CD14-positive monocyte (primary cell): ENCODE data around the gene ALOX5. TPM values are rescaled to one million over a fixed set of nuclear protein-coding genes. Genes with fewer than 3 reads are reported as not detected.
A peak's percentile ranks its signal among the peaks of the same experiment; 100 is the strongest.

ENCODE experiments used
- DNase-seq, 3 donors: peaks; one replicate each; pipeline ENCODE4 v3.0.0-alpha.2; 2011 to 2022
- H2AFZ ChIP-seq: 2 replicates; pipeline ENCODE4 v1.6.0; 2012; ENCODE audit warnings: mild to moderate bottlenecking, low read depth, low read length, inconsistent platforms; ENCODE audit not compliant: insufficient read depth, poor library complexity, severe bottlenecking
- H3K27ac ChIP-seq, 2 donors: 1 replicate in 1 of 2; 2 replicates in 1 of 2; pipeline ENCODE4 v1.5.1; 2012 to 2013; ENCODE audit warnings: low read length in 2 of 2, control low read depth in 1 of 2, inconsistent platforms in 1 of 2, low read depth in 1 of 2, mild to moderate bottlenecking in 1 of 2
- H3K27me3 ChIP-seq, 2 donors: one replicate each; pipeline versions ENCODE4 v1.6.0 to v1.6.1; 2011 to 2013; ENCODE audit warnings: low read length in 2 of 2; ENCODE audit not compliant: control insufficient read depth in 2 of 2, insufficient read depth in 2 of 2
- H3K36me3 ChIP-seq, 2 donors: replicated peaks in 1 of 2; 1 replicate in 1 of 2; 2 replicates in 1 of 2; pipeline versions ENCODE4 v1.5.1 to v1.6.1; 2012 to 2013; ENCODE audit warnings: low read length in 2 of 2, control low read depth in 1 of 2, inconsistent platforms in 1 of 2, mild to moderate bottlenecking in 1 of 2; ENCODE audit not compliant: insufficient read depth in 2 of 2, control insufficient read depth in 1 of 2
- H3K4me1 ChIP-seq, 2 donors: 1 replicate in 1 of 2; 2 replicates in 1 of 2; pipeline versions ENCODE4 v1.5.1 to v1.6.1; 2012 to 2013; ENCODE audit warnings: low read length in 2 of 2, control low read depth in 1 of 2, inconsistent platforms in 1 of 2, mild to moderate bottlenecking in 1 of 2, moderate library complexity in 1 of 2; ENCODE audit not compliant: insufficient read depth in 2 of 2, control insufficient read depth in 1 of 2
- H3K4me2 ChIP-seq: replicated peaks from 2 replicates; pipeline ENCODE3; 2012; ENCODE audit warnings: low read length, moderate library complexity, mild to moderate bottlenecking; ENCODE audit not compliant: poor library complexity, severe bottlenecking; ENCODE audit errors: extremely low read depth
- H3K4me3 ChIP-seq, 3 experiments: fragments of 200-600 bp in 1 of 3; sonication (generic) in 1 of 3; replicated peaks in 1 of 3; 1 replicate in 2 of 3; 2 replicates in 1 of 3; pipeline ENCODE4 v1.5.1; 2011 to 2013; ENCODE audit warnings: low read length in 3 of 3, mild to moderate bottlenecking in 3 of 3, control low read depth in 2 of 3, low read depth in 2 of 3, inconsistent platforms in 1 of 3, moderate library complexity in 1 of 3
- H3K79me2 ChIP-seq: 2 replicates; pipeline ENCODE4 v1.6.0; 2012; ENCODE audit warnings: mild to moderate bottlenecking, control low read depth, inconsistent platforms, low read length, moderate library complexity; ENCODE audit not compliant: insufficient read depth
- H3K9ac ChIP-seq: 2 replicates; pipeline ENCODE4 v1.6.0; 2017; ENCODE audit warnings: low read length, mild to moderate bottlenecking; ENCODE audit not compliant: insufficient read depth, poor library complexity, severe bottlenecking
- H3K9me3 ChIP-seq, 2 donors: replicated peaks in 1 of 2; 1 replicate in 1 of 2; 2 replicates in 1 of 2; pipeline versions ENCODE4 v1.5.1 to v1.6.1; 2012 to 2013; ENCODE audit warnings: low read length in 2 of 2, control low read depth in 1 of 2; ENCODE audit not compliant: control insufficient read depth in 1 of 2, insufficient read depth in 1 of 2
- H4K20me1 ChIP-seq: 2 replicates; pipeline ENCODE4 v1.6.0; 2012; ENCODE audit warnings: mild to moderate bottlenecking, low read length, control low read depth, moderate library complexity; ENCODE audit not compliant: insufficient read depth
- H3K27ac Mint-ChIP-seq, 7 donors: one replicate each; pipeline ENCODE4 v1.8.0; 2020; ENCODE audit warnings: mild to moderate bottlenecking in 7 of 7, mixed read lengths in 7 of 7, moderate library complexity in 6 of 7, inconsistent platforms in 2 of 7
- H3K27me3 Mint-ChIP-seq, 3 donors: one replicate each; pipeline ENCODE4 v1.8.0; 2021 to 2022; ENCODE audit warnings: low read depth in 3 of 3, mild to moderate bottlenecking in 3 of 3, mixed read lengths in 3 of 3, moderate library complexity in 3 of 3, inconsistent platforms in 1 of 3
- H3K36me3 Mint-ChIP-seq, 2 donors: one replicate each; pipeline ENCODE4 v1.8.0; 2020; ENCODE audit warnings: mixed read lengths in 2 of 2, inconsistent platforms in 1 of 2, mild to moderate bottlenecking in 1 of 2
- H3K4me1 Mint-ChIP-seq: one replicate; pipeline ENCODE4 v1.8.0; 2020; ENCODE audit warnings: mild to moderate bottlenecking, mixed read lengths
- H3K4me3 Mint-ChIP-seq, 2 donors: one replicate each; pipeline ENCODE4 v1.8.0; 2020; ENCODE audit warnings: mild to moderate bottlenecking in 2 of 2, mixed read lengths in 2 of 2, moderate library complexity in 1 of 2
- H3K9me3 Mint-ChIP-seq, 7 donors: one replicate each; pipeline ENCODE4 v1.8.0; 2020 to 2022; ENCODE audit warnings: mixed read lengths in 7 of 7, mild to moderate bottlenecking in 6 of 7, moderate library complexity in 6 of 7, inconsistent platforms in 2 of 7
- WGBS: methylation state at CpG from one replicate; pipeline ENCODE4 v1.1.5; 2013; ENCODE audit warnings: missing lambda C conversion rate; ENCODE audit not compliant: insufficient coverage; 5-methylcytosine and 5-hydroxymethylcytosine counted together
- intact Hi-C, 2 donors: fragments of 100-400 bp; cut with micrococcal nuclease; formaldehyde crosslinking; loops; one replicate each; pipeline versions ENCODE4 v1.15.0 to v1.15.1; 2023
- polyA plus RNA-seq, 3 donors: library from polyadenylated mRNA; depleted of rRNA in 1 of 3; unstranded in 2 of 3; stranded (reverse) in 1 of 3; fragments of 300-500 nt in 2 of 3; fragments of >200 nt in 1 of 3; fragmentation: Illumina TruSeq in 2 of 3; gene quantifications; 1 replicate in 2 of 3; 2 replicates in 1 of 3; pipeline ENCODE4 v1.2.3, GENCODE V29; 2012 to 2021
- TF ChIP-seq, protein P1 (sequence below): fragments of 200-600 bp; IDR thresholded peaks from one replicate; pipeline ENCODE4 v1.8.0; 2022; ENCODE audit warnings: antibody characterized with exemption, mild to moderate bottlenecking

ALOX5 gene
- polyA plus RNA-seq, 3 donors: 223 to 918 (median 272) TPM

DNA sequence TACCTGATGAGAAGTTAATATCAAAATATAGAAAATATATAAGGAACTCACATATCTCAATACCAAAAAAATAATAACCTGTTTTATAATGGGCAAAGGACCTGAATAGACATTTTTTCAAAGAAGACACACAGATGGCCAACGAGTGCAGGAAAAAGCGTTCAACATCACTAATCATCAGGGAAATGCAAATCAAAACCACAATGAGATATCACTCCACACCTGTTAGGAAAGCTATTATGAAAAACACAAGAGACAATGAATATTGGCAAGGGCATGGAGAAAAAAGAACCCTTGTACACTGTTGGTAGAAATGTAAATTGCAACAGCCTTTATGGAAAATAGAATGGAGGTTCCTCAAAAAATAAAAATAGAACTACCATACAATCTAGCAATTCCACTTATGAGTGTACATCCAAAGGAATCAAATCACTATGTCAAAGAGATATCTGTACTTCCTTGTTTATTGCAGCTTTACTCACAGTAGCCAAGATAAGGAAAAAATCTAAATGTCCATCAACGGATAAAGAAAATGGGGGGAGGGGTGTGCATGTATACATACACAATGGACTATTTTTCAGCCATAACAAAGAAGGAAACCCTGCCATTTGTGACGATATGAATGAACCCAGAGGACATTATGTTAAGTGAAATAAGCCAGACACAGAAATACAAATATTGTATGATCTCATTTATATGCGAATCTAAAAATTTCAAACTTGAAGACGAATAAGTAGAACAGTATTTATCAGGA is 3.6 kb upstream of the ALOX5 start:
- peaks cover 15 to 17% of the 10 kb centered on the region in 2 donors for H3K27me3 ChIP-seq
- Mint-ChIP-seq H3K27ac (no peak overlapping the region), H3K4me3 (peak overlapping the region in 1 of 2 donors; percentile 37), H3K36me3 (peaks cover under 1 to 4% of the 10 kb centered on the region in 2 donors), H3K27me3 (peaks cover 20 to 23% (median 21%) of the 10 kb centered on the region in 3 donors), H3K4me1 (peaks cover 31% of the 10 kb centered on the region), H3K9me3 (peaks cover 0 to 5% (median 1%) of the 10 kb centered on the region in 7 donors)
- no peak overlapping the region for H3K27ac ChIP-seq
- no peak overlapping the region for H3K9ac ChIP-seq
- H3K4me1 ChIP-seq: peaks cover 24 to 31% of the 10 kb centered on the region in 2 donors
- no peaks in the 10 kb centered on the region for H3K36me3 ChIP-seq
- H3K79me2 ChIP-seq: peaks cover 13% of the 10 kb centered on the region
- no peak overlapping the region for H2AFZ ChIP-seq
- peaks cover 8% of the 10 kb centered on the region for H4K20me1 ChIP-seq
- no CpG with 5 or more reads among the region's 6 CpGs for WGBS
- TF ChIP-seq, protein P1, sequence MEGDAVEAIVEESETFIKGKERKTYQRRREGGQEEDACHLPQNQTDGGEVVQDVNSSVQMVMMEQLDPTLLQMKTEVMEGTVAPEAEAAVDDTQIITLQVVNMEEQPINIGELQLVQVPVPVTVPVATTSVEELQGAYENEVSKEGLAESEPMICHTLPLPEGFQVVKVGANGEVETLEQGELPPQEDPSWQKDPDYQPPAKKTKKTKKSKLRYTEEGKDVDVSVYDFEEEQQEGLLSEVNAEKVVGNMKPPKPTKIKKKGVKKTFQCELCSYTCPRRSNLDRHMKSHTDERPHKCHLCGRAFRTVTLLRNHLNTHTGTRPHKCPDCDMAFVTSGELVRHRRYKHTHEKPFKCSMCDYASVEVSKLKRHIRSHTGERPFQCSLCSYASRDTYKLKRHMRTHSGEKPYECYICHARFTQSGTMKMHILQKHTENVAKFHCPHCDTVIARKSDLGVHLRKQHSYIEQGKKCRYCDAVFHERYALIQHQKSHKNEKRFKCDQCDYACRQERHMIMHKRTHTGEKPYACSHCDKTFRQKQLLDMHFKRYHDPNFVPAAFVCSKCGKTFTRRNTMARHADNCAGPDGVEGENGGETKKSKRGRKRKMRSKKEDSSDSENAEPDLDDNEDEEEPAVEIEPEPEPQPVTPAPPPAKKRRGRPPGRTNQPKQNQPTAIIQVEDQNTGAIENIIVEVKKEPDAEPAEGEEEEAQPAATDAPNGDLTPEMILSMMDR: no peak
- intact Hi-C loops: loop anchor here (5.0 to 10.0 kb wide), 4 partner anchors 37 to 406 kb away; no protein-coding TSS in a partner anchor
- no peak overlapping the region for H3K4me2 ChIP-seq
- no peak overlapping the region for H3K4me3 ChIP-seq
- no peaks in the 10 kb centered on the region for H3K9me3 ChIP-seq
- no peak for DNase-seq

DNA sequence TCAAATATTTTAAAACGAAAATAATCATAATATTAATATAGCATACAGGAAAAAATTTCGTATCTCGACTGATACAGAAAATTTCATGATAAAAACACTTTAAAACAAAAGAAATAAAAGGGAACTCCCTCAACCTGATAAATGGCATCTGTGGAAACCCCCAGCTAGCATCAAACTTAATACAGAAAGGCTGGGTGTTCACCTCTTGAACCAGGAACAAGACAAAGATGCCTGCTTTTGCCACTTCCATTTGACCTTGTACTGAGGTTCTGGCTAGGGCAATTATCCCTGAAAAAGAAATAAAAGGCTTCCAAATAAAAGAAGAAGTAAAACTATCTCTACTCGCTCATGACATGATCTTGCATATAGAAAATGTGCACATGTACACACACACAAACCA is 2.5 kb upstream of the ALOX5 start:
- no peak overlapping the region for H2AFZ ChIP-seq
- peaks cover 20% of the 10 kb centered on the region for H3K79me2 ChIP-seq
- no peaks in the 10 kb centered on the region for H3K36me3 ChIP-seq
- no peak overlapping the region for H3K4me3 ChIP-seq
- H3K27me3 ChIP-seq: peaks cover 15 to 17% of the 10 kb centered on the region in 2 donors
- Mint-ChIP-seq H3K4me1 (peaks cover 40% of the 10 kb centered on the region), H3K36me3 (peaks cover 5 to 8% of the 10 kb centered on the region in 2 donors), H3K27ac (no peak overlapping the region), H3K4me3 (no peak overlapping the region), H3K27me3 (peaks cover 20 to 23% (median 21%) of the 10 kb centered on the region in 3 donors), H3K9me3 (peaks cover 0 to 5% (median 1%) of the 10 kb centered on the region in 7 donors)
- no CpG with 5 or more reads among the region's 4 CpGs for WGBS
- no peak overlapping the region for H3K9ac ChIP-seq
- no peak for DNase-seq
- peaks cover 8% of the 10 kb centered on the region for H4K20me1 ChIP-seq
- peaks cover 33 to 41% of the 10 kb centered on the region in 2 donors for H3K4me1 ChIP-seq
- H3K4me2 ChIP-seq: no peak overlapping the region
- TF ChIP-seq, protein P1: no peak
- no peaks in the 10 kb centered on the region for H3K9me3 ChIP-seq
- H3K27ac ChIP-seq: no peak overlapping the region
- intact Hi-C loops: loop anchor here (5.0 to 10.0 kb wide), 4 partner anchors 36 to 407 kb away; no protein-coding TSS in a partner anchor
